CD4-positive, CD25-positive, alpha-beta regulatory T cell (primary cell): ENCODE data around the gene IKZF1. TPM values are rescaled to one million over a fixed set of nuclear protein-coding genes. Genes with fewer than 3 reads are reported as not detected.

Experiments used
- ATAC-seq, 2 donors: fragments of 150-1000 bp; cut with Tn5 transposase; one replicate each; pipeline ENCODE4 v1.10.0; 2021; ENCODE audit warnings: low read depth in 2 of 2, moderate number of reproducible peaks in 2 of 2, moderate library complexity in 1 of 2
- DNase-seq, 3 donors: peaks; one replicate each; pipeline versions ENCODE4 v3.0.0 to v3.0.0-alpha.2; 2012 to 2022; ENCODE audit warnings: mixed read lengths in 1 of 3
- H3K27ac ChIP-seq: one replicate; pipeline ENCODE4 v1.7.0; 2013; ENCODE audit warnings: mild to moderate bottlenecking, low read length; ENCODE audit not compliant: insufficient read depth, poor library complexity, severe bottlenecking
- H3K27me3 ChIP-seq: one replicate; pipeline ENCODE4 v1.7.0; 2013; ENCODE audit warnings: low read length; ENCODE audit not compliant: control insufficient read depth, insufficient read depth
- H3K36me3 ChIP-seq: one replicate; pipeline ENCODE4 v1.7.0; 2013; ENCODE audit warnings: mild to moderate bottlenecking, low read length, moderate library complexity; ENCODE audit not compliant: control insufficient read depth, insufficient read depth
- H3K4me1 ChIP-seq: 2 replicates; pipeline ENCODE4 v1.7.0; 2013; ENCODE audit warnings: mild to moderate bottlenecking, low read length; ENCODE audit not compliant: insufficient read depth, control insufficient read depth, poor library complexity, severe bottlenecking
- H3K4me3 ChIP-seq: one replicate; pipeline ENCODE4 v1.7.0; 2013; ENCODE audit warnings: low read depth, mild to moderate bottlenecking, low read length, moderate library complexity
- H3K9me3 ChIP-seq, 2 experiments: 1 replicate in 1 of 2; 2 replicates in 1 of 2; pipeline ENCODE4 v1.7.0; 2013; ENCODE audit warnings: low read length in 2 of 2, mild to moderate bottlenecking in 1 of 2, moderate library complexity in 1 of 2; ENCODE audit not compliant: control insufficient read depth in 2 of 2
- H3K27ac Mint-ChIP-seq, 3 donors: one replicate each; pipeline ENCODE4 v1.8.0; 2020 to 2022; ENCODE audit warnings: mild to moderate bottlenecking in 3 of 3, mixed read lengths in 3 of 3, moderate library complexity in 2 of 3
- H3K27me3 Mint-ChIP-seq: one replicate; pipeline ENCODE4 v1.8.0; 2022; ENCODE audit warnings: mild to moderate bottlenecking, mixed read lengths
- H3K36me3 Mint-ChIP-seq: one replicate; pipeline ENCODE4 v1.8.0; 2020; ENCODE audit warnings: mixed read lengths
- H3K4me1 Mint-ChIP-seq, 4 donors: one replicate each; pipeline ENCODE4 v1.8.0; 2020 to 2022; ENCODE audit warnings: mixed read lengths in 4 of 4, mild to moderate bottlenecking in 1 of 4
- H3K4me3 Mint-ChIP-seq, 4 donors: one replicate each; pipeline ENCODE4 v1.8.0; 2020 to 2022; ENCODE audit warnings: mild to moderate bottlenecking in 4 of 4, mixed read lengths in 4 of 4, moderate library complexity in 3 of 4
- H3K9me3 Mint-ChIP-seq, 7 donors: one replicate each; pipeline ENCODE4 v1.8.0; 2020 to 2022; ENCODE audit warnings: mixed read lengths in 7 of 7, mild to moderate bottlenecking in 3 of 7, moderate library complexity in 2 of 7
- polyA plus RNA-seq, 4 donors: library from polyadenylated mRNA; unstranded; fragments of 300-500 nt; fragmentation: Illumina TruSeq; gene quantifications; one replicate each; pipeline ENCODE4 v1.2.3, GENCODE V29; 2021
- total RNA-seq: library from RNA; stranded (reverse); gene quantifications from one replicate; pipeline ENCODE4 v1.2.3, GENCODE V29; 2022

IKZF1 gene
- total and polyA plus RNA-seq, 5 donors from 2014 or later, result 153 to 376 (median 169) TPM

- Histone ChIP-seq H3K4me1 (no peaks in the 10 kb centered on the region), H3K27me3 (no peaks in the 10 kb centered on the region), H3K36me3 (no peaks in the 10 kb centered on the region), H3K4me3 (no peak overlapping the region), H3K9me3 (no peaks in the 10 kb centered on the region), H3K27ac (no peak overlapping the region)
- H3K27me3 Mint-ChIP-seq, result no peaks in the 10 kb centered on the region
- ATAC-seq (no peak), DNase-seq (no peak)
- H3K27ac Mint-ChIP-seq, result peak overlapping the region in 2 of 3 donors; percentile 36 to 67
- H3K4me3 Mint-ChIP-seq, result no peak overlapping the region
- no peaks in the 10 kb centered on the region for H3K9me3 Mint-ChIP-seq
- peaks cover 0 to 13% (median 3%) of the 10 kb centered on the region in 4 donors for H3K4me1 Mint-ChIP-seq
- no peaks in the 10 kb centered on the region for H3K36me3 Mint-ChIP-seq
These were observed 114.2 kb downstream of the IKZF1 start for GRCh38 chr7:50418526-50419290.

- H3K4me3 ChIP-seq, result no peak overlapping the region
- DNase-seq (no peak), ATAC-seq (no peak)
- H3K27ac ChIP-seq, result no peak overlapping the region
- no peaks in the 10 kb centered on the region for H3K4me1 ChIP-seq
- H3K9me3 Mint-ChIP-seq, result no peaks in the 10 kb centered on the region
- H3K27me3 Mint-ChIP-seq, result no peaks in the 10 kb centered on the region
- no peak overlapping the region for H3K27ac Mint-ChIP-seq
- H3K9me3 ChIP-seq, result no peaks in the 10 kb centered on the region
- H3K4me3 Mint-ChIP-seq, result no peak overlapping the region
- H3K36me3 Mint-ChIP-seq, result no peaks in the 10 kb centered on the region
- no peaks in the 10 kb centered on the region for H3K27me3 ChIP-seq
- peaks cover 0 to 6% (median 2%) of the 10 kb centered on the region in 4 donors for H3K4me1 Mint-ChIP-seq
- H3K36me3 ChIP-seq, result no peaks in the 10 kb centered on the region
These were observed 116.5 kb downstream of the IKZF1 start for GRCh38 chr7:50421043-50421442.

- ATAC-seq, result no peak
These were observed 118.3 kb downstream of the IKZF1 start for GRCh38 chr7:50422858-50423257.

GRCh38 chr7:50423860-50424259 lies 119.3 kb downstream of the IKZF1 start:
- no peak overlapping the region for H3K27ac Mint-ChIP-seq
- ATAC-seq, result no peak
- H3K27me3 ChIP-seq, result no peaks in the 10 kb centered on the region

More at GRCh38 chr7:50422858-50423257, 118.3 kb downstream of the IKZF1 start:
- Mint-ChIP-seq H3K9me3 (no peaks in the 10 kb centered on the region), H3K36me3 (no peaks in the 10 kb centered on the region), H3K27ac (no peak overlapping the region), H3K4me1 (no peaks in the 10 kb centered on the region), H3K4me3 (no peak overlapping the region), H3K27me3 (no peaks in the 10 kb centered on the region)
- Histone ChIP-seq H3K36me3 (no peaks in the 10 kb centered on the region), H3K9me3 (no peaks in the 10 kb centered on the region), H3K27me3 (no peaks in the 10 kb centered on the region), H3K27ac (no peak overlapping the region), H3K4me3 (no peak overlapping the region), H3K4me1 (no peaks in the 10 kb centered on the region)
- DNase-seq, result no peak

GRCh38 chr7:50425318-50425717 lies 120.8 kb downstream of the IKZF1 start:
- Histone ChIP-seq H3K27me3 (no peaks in the 10 kb centered on the region), H3K4me1 (no peaks in the 10 kb centered on the region), H3K4me3 (no peak overlapping the region), H3K9me3 (no peaks in the 10 kb centered on the region), H3K36me3 (no peaks in the 10 kb centered on the region), H3K27ac (no peak overlapping the region)
- DNase-seq (no peak), ATAC-seq (no peak)
- H3K9me3 Mint-ChIP-seq, result no peaks in the 10 kb centered on the region
- H3K4me3 Mint-ChIP-seq, result no peak overlapping the region
- H3K36me3 Mint-ChIP-seq, result no peaks in the 10 kb centered on the region
- H3K27me3 Mint-ChIP-seq, result no peaks in the 10 kb centered on the region
- H3K4me1 Mint-ChIP-seq, result no peaks in the 10 kb centered on the region
- no peak overlapping the region for H3K27ac Mint-ChIP-seq

More at GRCh38 chr7:50423860-50424259, 119.3 kb downstream of the IKZF1 start:
- H3K27ac ChIP-seq, result no peak overlapping the region
- no peak overlapping the region for H3K4me3 Mint-ChIP-seq
- no peak overlapping the region for H3K4me3 ChIP-seq
- no peaks in the 10 kb centered on the region for H3K9me3 ChIP-seq
- no peaks in the 10 kb centered on the region for H3K9me3 Mint-ChIP-seq
- no peaks in the 10 kb centered on the region for H3K4me1 ChIP-seq
- no peaks in the 10 kb centered on the region for H3K27me3 Mint-ChIP-seq
- no peak for DNase-seq
- no peaks in the 10 kb centered on the region for H3K36me3 ChIP-seq
- H3K4me1 Mint-ChIP-seq, result no peaks in the 10 kb centered on the region
- H3K36me3 Mint-ChIP-seq, result no peaks in the 10 kb centered on the region

GRCh38 chr7:50426280-50427045 lies 121.9 kb downstream of the IKZF1 start:
- Histone ChIP-seq H3K9me3 (no peaks in the 10 kb centered on the region), H3K27ac (no peak overlapping the region), H3K36me3 (no peaks in the 10 kb centered on the region), H3K4me1 (no peaks in the 10 kb centered on the region), H3K4me3 (no peak overlapping the region), H3K27me3 (no peaks in the 10 kb centered on the region)
- ATAC-seq, result no peak
- Mint-ChIP-seq H3K4me1 (no peaks in the 10 kb centered on the region), H3K9me3 (no peaks in the 10 kb centered on the region), H3K27ac (peak overlapping the region in 1 of 3 donors; percentile 27), H3K36me3 (no peaks in the 10 kb centered on the region), H3K4me3 (no peak overlapping the region), H3K27me3 (no peaks in the 10 kb centered on the region)
- no peak for DNase-seq

- Mint-ChIP-seq H3K4me3 (no peak overlapping the region), H3K27me3 (no peaks in the 10 kb centered on the region), H3K27ac (no peak overlapping the region), H3K9me3 (no peaks in the 10 kb centered on the region), H3K36me3 (no peaks in the 10 kb centered on the region), H3K4me1 (no peaks in the 10 kb centered on the region)
- no peak overlapping the region for H3K4me3 ChIP-seq
- no peaks in the 10 kb centered on the region for H3K4me1 ChIP-seq
- no peak for DNase-seq
- H3K36me3 ChIP-seq, result no peaks in the 10 kb centered on the region
- no peaks in the 10 kb centered on the region for H3K27me3 ChIP-seq
- no peak overlapping the region for H3K27ac ChIP-seq
- no peaks in the 10 kb centered on the region for H3K9me3 ChIP-seq
- no peak for ATAC-seq
These were observed 123.0 kb downstream of the IKZF1 start for GRCh38 chr7:50427518-50427917.
